GM18499 (cell line): ENCODE results near the gene CITED4.
"Not testable (repeated sequence)": the region's sequence is repeated elsewhere in the genome, so short reads cannot be mapped to it uniquely, and the experiment has no call there.

Source experiments
- ATAC-seq: cut with Tn5 transposase; IDR thresholded peaks from one replicate; pipeline ENCODE4 v1.9.1; 2021; ENCODE audit warnings: moderate number of reproducible peaks; ENCODE audit not compliant: insufficient read depth, unreplicated experiment

Gene CITED4

GRCh38 chr1:40862008-40862863 is at the start of gene CITED4:
Gene CITED4, minus strand, starts transcription at chr1:40862363. Its CDS starts 236 bp downstream, at chr1:40862127.
- peak; percentile 72 for ATAC-seq

- ATAC-seq = no peak
Observed at GRCh38 chr1:40911105-40911504, 48.9 kb upstream of the CITED4 start.

- no peak for ATAC-seq
Observed at GRCh38 chr1:40909281-40909680, 47.1 kb upstream of the CITED4 start.

- ATAC-seq = no peak
Observed at GRCh38 chr1:40908350-40908749, 46.2 kb upstream of the CITED4 start.

- no peak for ATAC-seq
Observed at GRCh38 chr1:40907899-40908298, 45.7 kb upstream of the CITED4 start.

GRCh38 chr1:40906781-40907400 is 44.7 kb upstream of the CITED4 start:
- ATAC-seq = no peak

GRCh38 chr1:40905061-40905460 is 42.9 kb upstream of the CITED4 start:
- no peak for ATAC-seq

- ATAC-seq = no peak
Observed at GRCh38 chr1:40903106-40903505, 40.9 kb upstream of the CITED4 start.

- ATAC-seq = no peak
Observed at GRCh38 chr1:40901886-40902852, 40.0 kb upstream of the CITED4 start.

- ATAC-seq = no peak
Observed at GRCh38 chr1:40899230-40899870, 37.2 kb upstream of the CITED4 start.

- no peak for ATAC-seq
Observed at GRCh38 chr1:40898431-40898901, 36.3 kb upstream of the CITED4 start.

GRCh38 chr1:40897513-40897912 is 35.4 kb upstream of the CITED4 start:
- no peak for ATAC-seq

GRCh38 chr1:40896482-40896881 is 34.3 kb upstream of the CITED4 start:
- ATAC-seq = no peak

GRCh38 chr1:40895601-40896000 is 33.4 kb upstream of the CITED4 start:
- no peak for ATAC-seq

GRCh38 chr1:40894858-40895257 is 32.7 kb upstream of the CITED4 start:
- not testable (repeated sequence) for ATAC-seq

- no peak for ATAC-seq
Observed at GRCh38 chr1:40894455-40894854, 32.3 kb upstream of the CITED4 start.

GRCh38 chr1:40893946-40894345 is 31.8 kb upstream of the CITED4 start:
- no peak for ATAC-seq

GRCh38 chr1:40892354-40892753 is 30.2 kb upstream of the CITED4 start:
- ATAC-seq = no peak

GRCh38 chr1:40890771-40891170 is 28.6 kb upstream of the CITED4 start:
- ATAC-seq = no peak

- ATAC-seq = no peak
Observed at GRCh38 chr1:40887652-40888051, 25.5 kb upstream of the CITED4 start.
